ENCODE data around the gene EPAS1.

- TF ChIP-seq POLR2A (IDR thresholded peaks at IDR 0.05; ENCODE audit: low read length) (no peak), GATA1 (IDR thresholded peaks at IDR 0.05; ENCODE audit: low read depth, low read length) (no peak)
These were observed 37.4 kb downstream of the EPAS1 start for GRCh38 chr2:46334389-46335271.

Measured in erythroblast (primary cell).